Measurements from ENCODE around the gene KIF5B.

Gene KIF5B

GRCh38 chr10:32093650-32094049, 37.4 kb upstream of the KIF5B start:
- no peaks in the 10 kb centered on the region for H4K20me1 ChIP-seq (ENCODE audit: insufficient read depth, low read length)
- H3K27me3 ChIP-seq (replicated peaks; ENCODE audit: insufficient read depth, low read length) = no peaks in the 10 kb centered on the region
- H3F3A ChIP-seq (ENCODE audit: insufficient read depth, low read length) = no peaks in the 10 kb centered on the region
- no peaks in the 10 kb centered on the region for H3K9me2 ChIP-seq (replicated peaks; ENCODE audit: insufficient read depth, low read length)
- H3K4me3 ChIP-seq (ENCODE audit: low read length) = no peak overlapping the region
- TF ChIP-seq CTCF (IDR thresholded peaks at IDR 0.05; ENCODE audit: low read length) = no peak
- no peak overlapping the region for H3K9ac ChIP-seq (ENCODE audit: low read length)
- H3K4me2 ChIP-seq (ENCODE audit: low read depth, low read length) = no peak overlapping the region
- no peaks in the 10 kb centered on the region for H3K36me3 ChIP-seq (replicated peaks; ENCODE audit: insufficient read depth, low read length)
- H3K4me1 ChIP-seq (ENCODE audit: low read length) = no peaks in the 10 kb centered on the region
- no peak for DNase-seq
- H2AFZ ChIP-seq (ENCODE audit: low read length) = no peak overlapping the region
- H3K9me3 ChIP-seq (replicated peaks; ENCODE audit: insufficient read depth, low read length) = no peaks in the 10 kb centered on the region
- no peaks in the 10 kb centered on the region for H3K79me2 ChIP-seq (ENCODE audit: low read length)
- no peak overlapping the region for H3K27ac ChIP-seq (ENCODE audit: low read length)

GRCh38 chr10:32091046-32091445, 34.8 kb upstream of the KIF5B start:
- H3K9me3 ChIP-seq (replicated peaks; ENCODE audit: insufficient read depth, low read length) = no peaks in the 10 kb centered on the region
- TF ChIP-seq EZH2phosphoT487 (IDR thresholded peaks at IDR 0.05; ENCODE audit: low read length) (no peak), CTCF (IDR thresholded peaks at IDR 0.05; ENCODE audit: low read length) (no peak), EZH2 (optimal IDR thresholded peaks at IDR 0.05; ENCODE audit: low read depth, low read length) (no peak)
- H3K4me3 ChIP-seq (ENCODE audit: low read length) = no peak overlapping the region
- DNase-seq = no peak
- H3K4me1 ChIP-seq (ENCODE audit: low read length) = no peaks in the 10 kb centered on the region
- H3K9ac ChIP-seq (ENCODE audit: low read length) = no peak overlapping the region
- H3K36me3 ChIP-seq (replicated peaks; ENCODE audit: insufficient read depth, low read length) = no peaks in the 10 kb centered on the region
- H3K27ac ChIP-seq (ENCODE audit: low read length) = no peak overlapping the region
- no peaks in the 10 kb centered on the region for H3K79me2 ChIP-seq (ENCODE audit: low read length)
- H3K9me2 ChIP-seq (replicated peaks; ENCODE audit: insufficient read depth, low read length) = no peaks in the 10 kb centered on the region
- H4K20me1 ChIP-seq (ENCODE audit: insufficient read depth, low read length) = no peaks in the 10 kb centered on the region
- H3F3A ChIP-seq (ENCODE audit: insufficient read depth, low read length) = no peaks in the 10 kb centered on the region
- no peak overlapping the region for H2AFZ ChIP-seq (ENCODE audit: low read length)
- no peak overlapping the region for H3K4me2 ChIP-seq (ENCODE audit: low read depth, low read length)
- H3K27me3 ChIP-seq (replicated peaks; ENCODE audit: insufficient read depth, low read length) = no peaks in the 10 kb centered on the region

- no peaks in the 10 kb centered on the region for H3K4me1 ChIP-seq (ENCODE audit: low read length)
- no peak for DNase-seq
These were observed 28.1 kb upstream of the KIF5B start for GRCh38 chr10:32084185-32084851.

More at GRCh38 chr10:32084185-32084851, 28.1 kb upstream of the KIF5B start:
- Histone ChIP-seq H3F3A (ENCODE audit: insufficient read depth, low read length) (no peaks in the 10 kb centered on the region), H3K9ac (ENCODE audit: low read length) (no peak overlapping the region), H4K20me1 (ENCODE audit: insufficient read depth, low read length) (no peaks in the 10 kb centered on the region), H3K36me3 (replicated peaks; ENCODE audit: insufficient read depth, low read length) (no peaks in the 10 kb centered on the region), H2AFZ (ENCODE audit: low read length) (no peak overlapping the region), H3K27ac (ENCODE audit: low read length) (no peak overlapping the region), H3K9me2 (replicated peaks; ENCODE audit: insufficient read depth, low read length) (no peaks in the 10 kb centered on the region), H3K79me2 (ENCODE audit: low read length) (no peaks in the 10 kb centered on the region), H3K9me3 (replicated peaks; ENCODE audit: insufficient read depth, low read length) (no peaks in the 10 kb centered on the region), H3K4me3 (ENCODE audit: low read length) (no peak overlapping the region), H3K27me3 (replicated peaks; ENCODE audit: insufficient read depth, low read length) (no peaks in the 10 kb centered on the region), H3K4me2 (ENCODE audit: low read depth, low read length) (no peak overlapping the region)
- TF ChIP-seq EZH2 (optimal IDR thresholded peaks at IDR 0.05; ENCODE audit: low read depth, low read length) (no peak), EZH2phosphoT487 (IDR thresholded peaks at IDR 0.05; ENCODE audit: low read length) (no peak), CTCF (IDR thresholded peaks at IDR 0.05; ENCODE audit: low read length) (no peak)
